Lower leg skin (tissue), 3 donors: Measurements from ENCODE around the gene PSG7.

Experiments used
- CTCF ChIP-seq, 3 donors: fragments of 450-650 bp; IDR thresholded peaks; one replicate each; pipeline ENCODE4 v1.5.1; 2016; ENCODE audit warnings: antibody characterized with exemption in 3 of 3, mild to moderate bottlenecking in 3 of 3, moderate library complexity in 2 of 3
- POLR2A ChIP-seq, 2 donors: fragments of 450-650 bp; IDR thresholded peaks; one replicate each; pipeline ENCODE4 v1.6.1; 2016 to 2017; ENCODE audit warnings: antibody characterized with exemption in 2 of 2, mild to moderate bottlenecking in 1 of 2, moderate library complexity in 1 of 2

GRCh38 chr19:42879613-42880012, 57.4 kb downstream of the PSG7 start, which contains the start of gene PSG1:
- TF ChIP-seq CTCF (IDR thresholded peaks at IDR 0.05) (no peak), POLR2A (IDR thresholded peaks at IDR 0.05) (no peak)
